HFFc6 (cell line): Measurements from ENCODE around the gene CNTNAP5. TPM values are rescaled to one million over a fixed set of nuclear protein-coding genes. Genes with fewer than 3 reads are reported as not detected.

Source experiments
- DNase-seq: peaks from one replicate; pipeline ENCODE4 v3.0.0-alpha.2; 2018
- H3K27ac Mint-ChIP-seq: 2 replicates; pipeline ENCODE4 v1.8.0; 2020; ENCODE audit warnings: mild to moderate bottlenecking, mixed read lengths
- H3K27me3 Mint-ChIP-seq: 2 replicates; pipeline ENCODE4 v1.8.0; 2021; ENCODE audit warnings: mild to moderate bottlenecking, moderate library complexity, mixed read lengths; ENCODE audit not compliant: insufficient read depth
- H3K36me3 Mint-ChIP-seq: 2 replicates; pipeline ENCODE4 v1.8.0; 2021; ENCODE audit warnings: low read depth, mixed read lengths
- H3K4me1 Mint-ChIP-seq: 2 replicates; pipeline ENCODE4 v1.8.0; 2020; ENCODE audit warnings: low read depth, mixed read lengths
- H3K4me3 Mint-ChIP-seq: 2 replicates; pipeline ENCODE4 v1.8.0; 2020; ENCODE audit warnings: mild to moderate bottlenecking, moderate library complexity, mixed read lengths
- H3K9me3 Mint-ChIP-seq: 2 replicates; pipeline ENCODE4 v1.8.0; 2020; ENCODE audit warnings: mild to moderate bottlenecking, mixed read lengths
- total RNA-seq, 6 experiments: library from RNA; stranded (reverse); fragmentation: NEBNext Ultra II Directional; extraction: Animal tissue kit (Norgen Biotek cat#: 25700); gene quantifications; 2 replicates in 1 of 6; 3 replicates in 5 of 6; pipeline ENCODE4 v1.2.3, GENCODE V29; 2021
- TF ChIP-seq, protein P1 (sequence below): fragments of 200-600 bp; sonication (generic); IDR thresholded peaks from 2 replicates; pipeline ENCODE4 v1.5.0; 2021; ENCODE audit warnings: antibody characterized with exemption, mild to moderate bottlenecking

Gene CNTNAP5
- total RNA-seq, 6 experiments from 2014 or later, result not detected

DNA sequence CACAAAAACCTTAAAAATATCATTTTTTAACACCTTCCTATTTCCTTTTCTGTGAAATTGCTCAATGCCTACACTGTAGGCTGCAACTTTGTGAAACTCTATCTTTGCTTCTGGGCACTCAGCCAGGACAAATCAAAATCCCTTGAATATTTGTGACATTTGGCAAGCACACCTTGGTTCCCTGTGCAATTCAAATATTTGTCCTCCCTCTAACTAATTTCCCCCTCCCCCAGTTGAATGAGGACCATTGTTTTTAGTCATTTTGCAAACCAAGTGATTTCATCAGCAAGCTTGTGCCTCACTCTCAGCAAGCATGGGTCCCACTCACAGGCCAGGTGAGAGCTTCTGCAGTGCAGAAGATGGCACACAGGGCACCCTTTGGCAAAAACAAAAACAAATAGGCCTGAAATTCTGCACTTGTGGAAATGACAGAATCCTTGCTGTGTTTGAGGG is 541.5 kb downstream of the CNTNAP5 start:
- H3K36me3 Mint-ChIP-seq, result 0 out of 2 replicates have a peak, but pooled peaks cover 3% of the 10 kb centered on the region
- H3K27ac Mint-ChIP-seq, result no peak overlapping the region
- peaks cover 2% of the 10 kb centered on the region; the same call in 1 of the 2 replicates for H3K27me3 Mint-ChIP-seq
- no peak overlapping the region for H3K4me3 Mint-ChIP-seq
- H3K9me3 Mint-ChIP-seq, result peaks cover 49% of the 10 kb centered on the region
- TF ChIP-seq, protein P1, sequence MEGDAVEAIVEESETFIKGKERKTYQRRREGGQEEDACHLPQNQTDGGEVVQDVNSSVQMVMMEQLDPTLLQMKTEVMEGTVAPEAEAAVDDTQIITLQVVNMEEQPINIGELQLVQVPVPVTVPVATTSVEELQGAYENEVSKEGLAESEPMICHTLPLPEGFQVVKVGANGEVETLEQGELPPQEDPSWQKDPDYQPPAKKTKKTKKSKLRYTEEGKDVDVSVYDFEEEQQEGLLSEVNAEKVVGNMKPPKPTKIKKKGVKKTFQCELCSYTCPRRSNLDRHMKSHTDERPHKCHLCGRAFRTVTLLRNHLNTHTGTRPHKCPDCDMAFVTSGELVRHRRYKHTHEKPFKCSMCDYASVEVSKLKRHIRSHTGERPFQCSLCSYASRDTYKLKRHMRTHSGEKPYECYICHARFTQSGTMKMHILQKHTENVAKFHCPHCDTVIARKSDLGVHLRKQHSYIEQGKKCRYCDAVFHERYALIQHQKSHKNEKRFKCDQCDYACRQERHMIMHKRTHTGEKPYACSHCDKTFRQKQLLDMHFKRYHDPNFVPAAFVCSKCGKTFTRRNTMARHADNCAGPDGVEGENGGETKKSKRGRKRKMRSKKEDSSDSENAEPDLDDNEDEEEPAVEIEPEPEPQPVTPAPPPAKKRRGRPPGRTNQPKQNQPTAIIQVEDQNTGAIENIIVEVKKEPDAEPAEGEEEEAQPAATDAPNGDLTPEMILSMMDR, result no peak
- DNase-seq, result no peak
- no peaks in the 10 kb centered on the region for H3K4me1 Mint-ChIP-seq

GRCh38 chr2:124570872-124571271 is 545.8 kb downstream of the CNTNAP5 start:
- Mint-ChIP-seq H3K4me1 (no peaks in the 10 kb centered on the region), H3K9me3 (peaks cover 44% of the 10 kb centered on the region), H3K27me3 (no peaks in the 10 kb centered on the region), H3K4me3 (no peak overlapping the region), H3K36me3 (0 out of 2 replicates have a peak, but pooled peaks cover 3% of the 10 kb centered on the region), H3K27ac (no peak overlapping the region)
- TF ChIP-seq, protein P1, result no peak
- no peak for DNase-seq

- H3K27me3 Mint-ChIP-seq, result no peaks in the 10 kb centered on the region
- H3K9me3 Mint-ChIP-seq, result peaks cover 35% of the 10 kb centered on the region
- TF ChIP-seq, protein P1, result no peak
- H3K4me3 Mint-ChIP-seq, result no peak overlapping the region
- H3K4me1 Mint-ChIP-seq, result no peaks in the 10 kb centered on the region
- 0 out of 2 replicates have a peak, but pooled peaks cover 3% of the 10 kb centered on the region for H3K36me3 Mint-ChIP-seq
- H3K27ac Mint-ChIP-seq, result no peak overlapping the region
- no peak for DNase-seq
Observed at GRCh38 chr2:124571836-124572235, 546.7 kb downstream of the CNTNAP5 start.

DNA sequence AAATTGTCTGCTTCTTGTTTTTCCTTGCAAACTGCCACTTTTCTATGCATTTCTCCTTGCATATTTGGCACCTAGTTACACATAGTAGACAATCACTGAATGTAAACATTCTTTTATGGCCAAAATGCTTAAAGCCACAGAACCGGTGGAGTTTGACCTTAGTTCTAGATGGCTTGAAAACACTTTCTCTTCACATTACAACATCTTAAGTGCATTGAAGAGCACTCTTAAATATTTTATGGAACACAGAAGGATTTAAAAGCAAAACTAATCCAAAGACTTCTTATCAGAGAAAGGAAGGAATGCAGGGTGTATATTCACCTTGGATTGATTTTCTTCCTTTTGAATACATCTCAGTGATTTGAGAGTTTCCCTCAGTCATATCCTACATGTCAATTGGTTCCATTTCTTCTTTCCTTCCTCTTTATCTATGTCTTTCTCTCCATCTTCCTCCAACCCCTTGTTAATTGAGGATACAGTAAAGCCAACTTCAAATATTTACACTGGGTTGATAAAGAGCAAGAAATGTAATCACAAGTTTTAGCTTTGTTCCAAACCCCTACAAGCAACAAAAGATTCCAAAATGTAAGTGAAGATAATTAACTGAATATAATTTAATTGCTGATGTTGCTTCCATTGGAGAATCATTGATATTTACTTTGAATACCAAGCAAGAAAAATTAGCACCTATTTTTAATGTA is 548.0 kb downstream of the CNTNAP5 start:
- H3K9me3 Mint-ChIP-seq, result peaks cover 24% of the 10 kb centered on the region
- DNase-seq, result no peak
- no peak overlapping the region for H3K4me3 Mint-ChIP-seq
- 0 out of 2 replicates have a peak, but pooled peaks cover 3% of the 10 kb centered on the region for H3K36me3 Mint-ChIP-seq
- no peaks in the 10 kb centered on the region for H3K4me1 Mint-ChIP-seq
- H3K27ac Mint-ChIP-seq, result no peak overlapping the region
- TF ChIP-seq, protein P1, result no peak
- H3K27me3 Mint-ChIP-seq, result no peaks in the 10 kb centered on the region

DNA sequence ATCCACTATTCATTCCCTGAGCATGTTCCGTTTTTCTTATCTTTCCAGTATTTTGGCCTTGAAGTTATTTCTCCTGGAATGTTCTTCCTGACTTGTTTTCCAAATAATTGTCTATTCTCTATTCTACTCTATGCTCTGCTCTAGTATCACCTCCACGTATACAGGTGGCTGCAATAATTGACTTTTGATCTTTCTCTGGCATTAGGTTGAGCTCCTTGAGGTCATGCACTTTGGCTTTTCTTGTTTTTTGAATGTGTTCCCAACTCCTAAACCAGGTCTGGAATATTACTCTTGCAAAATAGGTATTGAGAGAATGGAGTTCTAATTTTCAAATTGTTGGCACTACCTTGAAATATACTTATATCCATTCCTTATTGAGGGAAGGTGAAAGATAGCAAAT is 550.4 kb downstream of the CNTNAP5 start:
- TF ChIP-seq, protein P1, result no peak
- no peak for DNase-seq
- H3K4me1 Mint-ChIP-seq, result no peaks in the 10 kb centered on the region
- peaks cover 32% of the 10 kb centered on the region for H3K9me3 Mint-ChIP-seq
- no peaks in the 10 kb centered on the region for H3K36me3 Mint-ChIP-seq
- no peaks in the 10 kb centered on the region for H3K27me3 Mint-ChIP-seq
- H3K4me3 Mint-ChIP-seq, result no peak overlapping the region
- H3K27ac Mint-ChIP-seq, result no peak overlapping the region
